22Rv1 (cell line): ENCODE results near the gene SLC25A21.
"Not testable (repeated sequence)": the region's sequence is repeated elsewhere in the genome, so short reads cannot be mapped to it uniquely, and the experiment has no call there.

ENCODE experiments used
- ZFX ChIP-seq: fragments of 450-650 bp; IDR thresholded peaks from 2 replicates; pipeline ENCODE4 v1.6.1; 2017; ENCODE audit warnings: antibody characterized with exemption, borderline replicate concordance
- TF ChIP-seq, protein P1 (sequence below): fragments of 450-650 bp; IDR thresholded peaks from 2 replicates; pipeline ENCODE4 v1.5.1; 2017; ENCODE audit warnings: mild to moderate bottlenecking

DNA sequence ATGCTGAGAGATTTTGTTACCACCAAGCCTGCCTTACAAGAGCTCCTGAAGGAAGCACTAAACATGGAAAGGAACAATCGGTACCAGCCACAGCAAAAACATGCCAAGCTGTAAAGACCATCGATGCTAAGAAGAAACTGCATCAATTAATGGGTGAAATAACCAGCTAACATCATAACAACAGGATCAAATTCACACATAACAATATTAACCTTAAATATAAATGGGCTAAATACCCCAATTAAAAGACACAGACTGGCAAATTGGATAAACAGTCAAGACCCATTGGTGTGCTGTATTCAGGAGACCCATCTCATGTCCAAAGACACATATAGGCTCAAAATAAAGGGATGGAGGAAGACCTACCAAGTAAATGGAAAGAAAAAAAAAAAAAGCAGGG is 17.3 kb upstream of the SLC25A21 start:
- TF ChIP-seq, protein P1, sequence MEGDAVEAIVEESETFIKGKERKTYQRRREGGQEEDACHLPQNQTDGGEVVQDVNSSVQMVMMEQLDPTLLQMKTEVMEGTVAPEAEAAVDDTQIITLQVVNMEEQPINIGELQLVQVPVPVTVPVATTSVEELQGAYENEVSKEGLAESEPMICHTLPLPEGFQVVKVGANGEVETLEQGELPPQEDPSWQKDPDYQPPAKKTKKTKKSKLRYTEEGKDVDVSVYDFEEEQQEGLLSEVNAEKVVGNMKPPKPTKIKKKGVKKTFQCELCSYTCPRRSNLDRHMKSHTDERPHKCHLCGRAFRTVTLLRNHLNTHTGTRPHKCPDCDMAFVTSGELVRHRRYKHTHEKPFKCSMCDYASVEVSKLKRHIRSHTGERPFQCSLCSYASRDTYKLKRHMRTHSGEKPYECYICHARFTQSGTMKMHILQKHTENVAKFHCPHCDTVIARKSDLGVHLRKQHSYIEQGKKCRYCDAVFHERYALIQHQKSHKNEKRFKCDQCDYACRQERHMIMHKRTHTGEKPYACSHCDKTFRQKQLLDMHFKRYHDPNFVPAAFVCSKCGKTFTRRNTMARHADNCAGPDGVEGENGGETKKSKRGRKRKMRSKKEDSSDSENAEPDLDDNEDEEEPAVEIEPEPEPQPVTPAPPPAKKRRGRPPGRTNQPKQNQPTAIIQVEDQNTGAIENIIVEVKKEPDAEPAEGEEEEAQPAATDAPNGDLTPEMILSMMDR: not testable (repeated sequence)
- TF ChIP-seq ZFX: not testable (repeated sequence)
